GM18520 (cell line): ENCODE data around the gene LILRA6.
A peak's percentile ranks its signal among the peaks of the same experiment; 100 is the strongest.
"Not testable (repeated sequence)": the region's sequence is repeated elsewhere in the genome, so short reads cannot be mapped to it uniquely, and the experiment has no call there.

Experiments used
- ATAC-seq: cut with Tn5 transposase; IDR thresholded peaks from one replicate; pipeline ENCODE4 v1.9.1; 2021; ENCODE audit not compliant: unreplicated experiment

LILRA6 gene

GRCh38 chr19:54208784-54209057 is 33.9 kb downstream of the LILRA6 start:
- ATAC-seq: no peak

GRCh38 chr19:54207983-54208783 is 34.4 kb downstream of the LILRA6 start:
- ATAC-seq: no peak

- no peak for ATAC-seq
Observed at GRCh38 chr19:54207676-54207982, 35.0 kb downstream of the LILRA6 start.

- ATAC-seq: not testable (repeated sequence)
Observed at GRCh38 chr19:54207193-54207592, 35.4 kb downstream of the LILRA6 start.

- ATAC-seq: no peak
Observed at GRCh38 chr19:54206831-54207177, 35.8 kb downstream of the LILRA6 start.

- no peak for ATAC-seq
Observed at GRCh38 chr19:54206030-54206830, 36.4 kb downstream of the LILRA6 start.

GRCh38 chr19:54204767-54205468 is 37.7 kb downstream of the LILRA6 start:
- ATAC-seq: no peak

- no peak for ATAC-seq
Observed at GRCh38 chr19:54203151-54203611, 39.4 kb downstream of the LILRA6 start.

GRCh38 chr19:54201980-54202379 is 40.6 kb downstream of the LILRA6 start:
- ATAC-seq: no peak

GRCh38 chr19:54201172-54201701 is 41.4 kb downstream of the LILRA6 start:
- ATAC-seq: no peak

GRCh38 chr19:54199401-54199800 is 43.2 kb downstream of the LILRA6 start:
- no peak for ATAC-seq

GRCh38 chr19:54197121-54197520 is 45.5 kb downstream of the LILRA6 start:
- no peak for ATAC-seq

- ATAC-seq: no peak
Observed at GRCh38 chr19:54196536-54196935, 46.1 kb downstream of the LILRA6 start.

GRCh38 chr19:54194463-54194862 is 48.1 kb downstream of the LILRA6 start:
- not testable (repeated sequence) for ATAC-seq

- no peak for ATAC-seq
Observed at GRCh38 chr19:54193011-54193410, 49.6 kb downstream of the LILRA6 start.

- ATAC-seq: no peak
Observed at GRCh38 chr19:54191811-54192453, 50.7 kb downstream of the LILRA6 start.

- peak; percentile 12 for ATAC-seq
Observed at GRCh38 chr19:54191011-54191810, 51.4 kb downstream of the LILRA6 start, which contains the start of gene TSEN34. TSEN34 (plus strand) TSS chr19:54191308; CDS start chr19:54191365, 57 bp downstream.

GRCh38 chr19:54190503-54191010 is 52.0 kb downstream of the LILRA6 start:
- peak; percentile 38 for ATAC-seq

- ATAC-seq: peak; percentile 34
Observed at GRCh38 chr19:54189735-54190502, 52.7 kb downstream of the LILRA6 start.
